GOT3 (cell line): Measurements from ENCODE around the gene MVD.
A peak's percentile ranks its signal among the peaks of the same experiment; 100 is the strongest.

Source experiments
- DNase-seq: peaks from one replicate; lab custom pipeline; 2025; ENCODE audit warnings: mixed read lengths; lab: John Stamatoyannopoulos, UW

MVD gene

GRCh38 chr16:88655733-88656281 lies 7.1 kb downstream of the MVD start:
- DNase-seq, result no peak

- no peak for DNase-seq
Observed at GRCh38 chr16:88655053-88655732, 7.7 kb downstream of the MVD start.

- no peak for DNase-seq
Observed at GRCh38 chr16:88654363-88655052, 8.4 kb downstream of the MVD start.

- no peak for DNase-seq
Observed at GRCh38 chr16:88653596-88654362, 9.1 kb downstream of the MVD start.

- no peak for DNase-seq
Observed at GRCh38 chr16:88653101-88653500, 9.8 kb downstream of the MVD start.

GRCh38 chr16:88652762-88653063 lies 10.2 kb downstream of the MVD start:
- no peak for DNase-seq

GRCh38 chr16:88651989-88652761 lies 10.7 kb downstream of the MVD start:
- DNase-seq, result no peak

GRCh38 chr16:88651276-88651988 lies 11.5 kb downstream of the MVD start:
- no peak for DNase-seq

GRCh38 chr16:88650749-88651275 lies 12.1 kb downstream of the MVD start, which contains the start of gene CYBA:
CYBA (minus strand) TSS chr16:88651053; CDS start chr16:88651013, 40 bp downstream.
- DNase-seq, result peak; percentile 23

GRCh38 chr16:88649924-88650748 lies 12.8 kb downstream of the MVD start:
- no peak for DNase-seq

GRCh38 chr16:88649195-88649923 lies 13.5 kb downstream of the MVD start:
- DNase-seq, result no peak

GRCh38 chr16:88647178-88648070 lies 15.5 kb downstream of the MVD start:
- DNase-seq, result no peak

GRCh38 chr16:88646345-88647034 lies 16.4 kb downstream of the MVD start:
- DNase-seq, result no peak

- no peak for DNase-seq
Observed at GRCh38 chr16:88645941-88646340, 16.9 kb downstream of the MVD start.

GRCh38 chr16:88645455-88645854 lies 17.4 kb downstream of the MVD start:
- DNase-seq, result no peak

GRCh38 chr16:88643644-88643932 lies 19.3 kb downstream of the MVD start:
- no peak for DNase-seq

- no peak for DNase-seq
Observed at GRCh38 chr16:88642881-88643643, 19.8 kb downstream of the MVD start.
